Hematopoietic multipotent progenitor cell treated with erythropoietin and hydrocortisone succinate and interleukin-3 and kit ligand, for 4 days (in vitro differentiated cells): ENCODE results near the gene CARD19.

Experiments used
- DNase-seq: peaks from one replicate; pipeline ENCODE4 v3.0.0-alpha.2; 2015

CARD19 gene, protein sequence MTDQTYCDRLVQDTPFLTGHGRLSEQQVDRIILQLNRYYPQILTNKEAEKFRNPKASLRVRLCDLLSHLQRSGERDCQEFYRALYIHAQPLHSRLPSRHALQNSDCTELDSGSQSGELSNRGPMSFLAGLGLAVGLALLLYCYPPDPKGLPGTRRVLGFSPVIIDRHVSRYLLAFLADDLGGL

GRCh38 chr9:93096131-93096802, at the start of gene CARD19:
Gene CARD19 (plus strand): TSS chr9:93096217. CDS start chr9:93096346, 129 bp downstream.
- DNase-seq = peak; percentile 74

DNA sequence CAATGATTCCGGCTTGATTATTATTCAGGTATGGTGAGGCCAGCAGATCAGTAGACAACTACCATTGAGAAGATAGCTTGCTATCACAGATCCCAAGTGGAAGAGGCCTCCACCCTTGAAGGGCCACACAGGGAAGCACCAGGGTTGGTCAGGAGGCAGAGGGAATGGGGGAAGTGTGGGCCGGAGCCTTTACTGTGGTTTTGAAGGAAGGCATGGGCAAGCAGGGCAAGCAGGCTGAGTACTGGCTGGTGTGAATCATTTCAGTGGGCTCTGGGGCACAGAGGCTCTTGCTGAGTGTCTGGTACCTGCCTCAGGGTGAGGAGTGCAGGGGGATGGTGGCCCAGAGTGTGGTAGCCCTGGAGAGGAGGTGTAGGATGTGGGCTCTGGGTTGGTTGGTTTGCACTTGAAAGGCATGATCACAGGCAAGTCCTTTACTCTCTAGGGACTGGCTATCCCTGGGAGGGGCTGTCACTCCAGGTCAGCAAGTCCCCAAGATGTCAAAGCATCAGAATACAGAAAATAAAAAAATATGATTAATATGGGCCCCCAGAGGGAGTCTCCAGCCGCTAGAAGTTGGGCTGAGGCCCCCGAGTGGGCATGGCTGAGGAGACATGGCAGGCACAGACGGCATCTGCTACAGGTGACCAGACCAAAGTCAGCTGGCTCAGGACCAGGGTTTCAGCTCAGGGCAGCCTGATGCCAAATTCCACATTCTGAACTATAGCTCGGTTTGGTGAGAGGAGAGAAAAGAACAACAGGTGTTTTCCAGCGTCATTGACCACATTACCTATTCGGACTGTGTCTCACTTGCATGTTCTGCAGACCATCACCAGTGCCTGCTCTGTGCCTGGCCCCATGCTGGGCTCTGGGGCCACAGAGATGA, 47.2 kb upstream of the CARD19 start:
- no peak for DNase-seq

DNA sequence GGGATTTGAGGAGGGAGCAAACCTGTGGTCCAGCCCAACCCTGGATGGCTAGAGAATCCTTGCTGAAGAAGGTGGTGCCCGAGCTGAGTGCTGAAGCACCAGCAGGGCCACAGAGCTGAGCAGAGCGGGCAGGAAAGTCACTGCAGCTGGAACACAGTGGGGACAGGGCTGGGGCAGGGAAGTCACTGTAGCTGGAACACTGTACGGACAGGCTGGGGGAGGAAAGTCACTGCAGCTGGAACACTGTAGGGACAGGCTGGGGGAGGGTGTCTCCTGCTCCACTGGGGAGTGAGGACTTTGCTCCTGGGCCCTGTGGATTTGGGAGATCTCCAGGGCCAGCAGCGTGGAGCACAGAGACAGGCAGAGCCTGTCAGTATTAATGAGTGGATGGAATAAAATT, 46.5 kb upstream of the CARD19 start:
- no peak for DNase-seq

GRCh38 chr9:93050231-93050630, 45.8 kb upstream of the CARD19 start:
- DNase-seq = no peak

GRCh38 chr9:93051680-93052089, 44.3 kb upstream of the CARD19 start:
- DNase-seq = no peak

GRCh38 chr9:93052791-93053540, 43.1 kb upstream of the CARD19 start:
- DNase-seq = no peak

DNA sequence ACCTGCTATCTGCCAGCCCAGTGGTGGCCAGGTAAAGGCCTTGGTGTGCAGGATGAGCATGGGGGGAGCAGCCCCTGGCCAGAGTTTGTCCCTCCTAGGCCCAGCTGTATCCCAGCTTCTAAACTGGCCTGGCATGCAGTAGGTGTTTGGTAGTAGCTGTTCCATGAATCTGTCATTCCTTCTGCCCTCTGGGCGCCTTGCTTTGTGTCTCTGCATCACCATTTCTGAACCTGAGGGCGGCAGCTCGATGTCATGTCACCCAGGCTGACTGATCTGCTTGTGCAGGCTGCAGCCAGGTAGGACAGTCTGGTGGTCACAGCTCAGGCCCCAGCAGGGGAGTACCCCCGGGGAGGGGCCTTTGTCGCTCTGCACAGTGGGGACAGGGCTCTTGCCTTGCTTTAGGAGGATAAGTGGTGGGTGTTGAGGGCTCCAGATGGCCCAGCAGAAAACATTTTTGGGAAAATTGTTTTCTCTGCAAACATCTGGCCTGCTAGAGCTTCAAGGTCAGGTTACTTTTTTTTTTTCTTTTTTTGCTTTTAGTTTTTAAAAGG, 42.2 kb upstream of the CARD19 start:
- no peak for DNase-seq

- DNase-seq = no peak
Observed at GRCh38 chr9:93054758-93055704, 41.0 kb upstream of the CARD19 start.

GRCh38 chr9:93057042-93057702, 38.8 kb upstream of the CARD19 start:
- no peak for DNase-seq

DNA sequence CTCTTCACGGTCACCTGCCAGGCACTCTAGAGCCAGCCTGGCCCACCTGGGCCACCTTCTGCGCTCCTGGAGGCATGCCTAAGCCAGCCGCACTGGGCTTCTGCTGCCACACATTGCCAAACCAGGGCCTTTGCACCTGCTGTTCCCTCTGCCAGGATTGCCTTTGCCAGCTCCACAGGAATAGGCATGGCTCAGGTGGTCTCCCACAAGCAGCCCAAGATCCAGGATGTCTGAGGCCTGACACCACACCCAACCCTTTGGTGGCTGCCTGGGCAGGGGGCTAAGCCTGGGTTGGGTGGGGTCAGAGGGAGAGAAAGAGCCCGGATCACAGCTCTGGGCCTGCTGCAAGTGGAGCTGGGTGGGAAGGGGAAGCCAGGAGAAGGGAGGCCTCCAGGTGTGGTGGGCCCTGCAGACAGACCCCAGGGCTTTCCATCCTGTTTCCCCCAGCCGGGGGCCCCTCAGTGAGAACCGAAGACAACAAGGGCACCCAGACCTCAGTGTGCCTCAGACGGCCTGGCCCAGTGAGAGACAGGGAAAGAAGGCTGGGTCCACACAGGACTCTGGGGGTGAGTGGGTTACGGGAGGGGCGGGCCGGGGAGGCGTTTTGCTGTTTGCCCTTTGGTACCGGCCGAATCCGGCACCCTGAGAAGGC, 38.2 kb upstream of the CARD19 start:
- no peak for DNase-seq

GRCh38 chr9:93058355-93059010, 37.5 kb upstream of the CARD19 start, which contains the start of gene SUSD3:
Gene SUSD3 (plus strand): TSS chr9:93058701. CDS start chr9:93058743, 42 bp downstream.
- DNase-seq = peak; percentile 85

GRCh38 chr9:93059011-93059714, 36.9 kb upstream of the CARD19 start:
- DNase-seq = peak; percentile 76

GRCh38 chr9:93059715-93060578, 36.1 kb upstream of the CARD19 start:
- no peak for DNase-seq

- DNase-seq = no peak
Observed at GRCh38 chr9:93060746-93061259, 35.2 kb upstream of the CARD19 start.

GRCh38 chr9:93061260-93061751, 34.7 kb upstream of the CARD19 start:
- DNase-seq = no peak

DNA sequence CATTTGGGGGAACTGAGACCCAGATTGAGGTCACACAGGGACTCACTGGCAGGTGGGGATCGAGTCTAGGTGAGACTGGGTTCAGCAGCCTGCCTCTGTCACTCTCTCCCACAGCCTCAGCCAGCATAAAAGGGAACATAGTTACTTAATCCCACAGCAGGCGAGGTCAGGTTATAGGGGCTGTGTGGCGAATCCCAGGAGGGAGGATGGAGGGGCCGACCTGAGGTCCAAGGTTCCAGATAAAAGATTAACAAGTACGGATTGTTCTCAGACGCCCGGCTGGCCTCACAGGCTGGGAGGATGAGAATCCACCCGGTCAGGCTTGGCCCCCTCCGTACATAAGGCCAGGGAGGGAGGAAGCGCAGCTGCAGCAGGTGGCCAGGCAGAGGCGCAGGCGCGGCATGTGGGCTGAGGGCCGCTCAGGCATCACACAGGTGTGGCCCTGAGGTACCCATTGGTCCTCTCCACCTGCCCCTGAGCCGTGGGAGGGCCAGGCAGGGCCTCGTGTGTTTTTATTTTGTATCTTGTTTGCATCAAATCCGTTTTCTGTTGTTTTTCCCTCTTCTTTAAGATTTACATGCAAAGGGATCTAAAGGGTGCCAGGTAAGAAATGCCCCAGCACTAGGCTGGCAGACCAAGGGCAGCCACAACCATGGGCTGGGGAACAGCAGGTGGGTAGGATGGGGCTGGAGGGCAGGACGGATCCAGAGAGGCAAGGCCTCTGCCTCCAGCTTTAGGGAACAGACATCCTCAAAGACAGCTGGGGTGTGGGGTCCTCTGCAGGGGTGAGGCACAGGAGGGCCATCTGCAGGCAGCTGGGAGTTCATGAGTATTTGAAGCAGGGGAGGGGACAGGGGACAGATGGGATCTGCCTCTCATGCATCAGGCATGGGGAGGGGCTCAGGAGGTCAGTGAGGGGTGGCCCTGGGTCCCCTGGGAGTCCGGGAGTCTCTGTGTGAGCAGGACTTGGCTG, 33.9 kb upstream of the CARD19 start:
- no peak for DNase-seq
